Endodermal cell (in vitro differentiated cells): Measurements from ENCODE around the gene RAX2. TPM values are rescaled to one million over a fixed set of nuclear protein-coding genes. Genes with fewer than 3 reads are reported as not detected.

Experiments
- DNase-seq: peaks from one replicate; pipeline ENCODE4 v3.0.0-alpha.2; 2017
- H3K27ac ChIP-seq: 2 replicates; pipeline ENCODE4 v1.5.1; 2013; ENCODE audit warnings: mild to moderate bottlenecking, low read depth, low read length, moderate library complexity
- H3K27me3 ChIP-seq: 2 replicates; pipeline ENCODE4 v1.6.1; 2013; ENCODE audit warnings: mild to moderate bottlenecking, low read length, moderate library complexity; ENCODE audit not compliant: insufficient read depth, control insufficient read depth, poor library complexity, severe bottlenecking
- H3K36me3 ChIP-seq: 2 replicates; pipeline ENCODE4 v1.7.0; 2013; ENCODE audit warnings: mild to moderate bottlenecking, low read length, moderate library complexity; ENCODE audit not compliant: control insufficient read depth, insufficient read depth
- H3K4me1 ChIP-seq: one replicate; pipeline ENCODE4 v1.7.0; 2013; ENCODE audit warnings: low read length; ENCODE audit not compliant: control insufficient read depth, insufficient read depth
- H3K4me3 ChIP-seq: 2 replicates; pipeline ENCODE4 v1.5.1; 2013; ENCODE audit warnings: mild to moderate bottlenecking, low read length, moderate library complexity
- H3K9ac ChIP-seq: 2 replicates; pipeline ENCODE4 v1.6.1; 2013; ENCODE audit warnings: mild to moderate bottlenecking, low read length, moderate library complexity; ENCODE audit not compliant: poor library complexity, severe bottlenecking; ENCODE audit errors: extremely low read depth
- H3K9me3 ChIP-seq: 2 replicates; pipeline ENCODE4 v1.6.1; 2013; ENCODE audit warnings: mild to moderate bottlenecking, low read length, moderate library complexity; ENCODE audit not compliant: control insufficient read depth
- H3K27ac Mint-ChIP-seq: 2 replicates; pipeline ENCODE4 v1.8.0; 2020; ENCODE audit warnings: mixed read lengths
- H3K27me3 Mint-ChIP-seq: 2 replicates; pipeline ENCODE4 v1.8.0; 2021; ENCODE audit warnings: mild to moderate bottlenecking, mixed read lengths; ENCODE audit not compliant: insufficient read depth
- H3K36me3 Mint-ChIP-seq: 2 replicates; pipeline ENCODE4 v1.8.0; 2020; ENCODE audit warnings: low read depth, mixed read lengths
- H3K4me1 Mint-ChIP-seq: 2 replicates; pipeline ENCODE4 v1.8.0; 2020; ENCODE audit warnings: mixed read lengths
- H3K4me3 Mint-ChIP-seq: 2 replicates; pipeline ENCODE4 v1.8.0; 2020; ENCODE audit warnings: mild to moderate bottlenecking, moderate library complexity, mixed read lengths
- H3K9me3 Mint-ChIP-seq: 2 replicates; pipeline ENCODE4 v1.8.0; 2020; ENCODE audit warnings: mild to moderate bottlenecking, mixed read lengths
- CTCF ChIP-seq: fragments of 200-600 bp; sonication (generic); conservative IDR thresholded peaks from 2 replicates; pipeline ENCODE4 v1.5.0; 2021; ENCODE audit warnings: antibody characterized with exemption, mild to moderate bottlenecking
- WGBS, 2 experiments: methylation state at CpG; one replicate each; pipeline versions ENCODE4 v1.1.5 to v1.1.7; 2013; ENCODE audit warnings: missing lambda C conversion rate in 2 of 2, mixed read lengths in 1 of 2; ENCODE audit not compliant: insufficient coverage in 1 of 2, insufficient read length in 1 of 2; 5-methylcytosine and 5-hydroxymethylcytosine counted together
- total RNA-seq, 2 donors: library from RNA; stranded (reverse); fragmentation: NEBNext Ultra II Directional in 1 of 2; extraction: Animal tissue kit (Norgen Biotek cat#: 25700) in 1 of 2; gene quantifications; 2 replicates in 1 of 2; 3 replicates in 1 of 2; pipeline ENCODE4 v1.2.1, GENCODE V29; 2021

The RAX2 gene
- total RNA-seq, 2 donors from 2014 or later, result not detected

- Mint-ChIP-seq H3K4me3 (no peak overlapping the region), H3K9me3 (peaks cover 2% of the 10 kb centered on the region), H3K27me3 (peaks cover 1% of the 10 kb centered on the region), H3K4me1 (no peaks in the 10 kb centered on the region), H3K36me3 (no peaks in the 10 kb centered on the region), H3K27ac (no peak overlapping the region)
- no peak overlapping the region for H3K9ac ChIP-seq
- no peak overlapping the region for H3K27ac ChIP-seq
- H3K4me1 ChIP-seq, result no peaks in the 10 kb centered on the region
- no peak overlapping the region for H3K4me3 ChIP-seq
- H3K9me3 ChIP-seq, result peaks cover 2% of the 10 kb centered on the region
- WGBS, 2 experiments, result 92% methylated on average over 5 of the region's 5 CpGs; no CpG with 5 or more reads in 1 of the 2 experiments
- TF ChIP-seq CTCF, result no peak
- DNase-seq, result no peak
- H3K36me3 ChIP-seq, result no peaks in the 10 kb centered on the region
- H3K27me3 ChIP-seq, result no peaks in the 10 kb centered on the region
These were observed 3.8 kb upstream of the RAX2 start for GRCh38 chr19:3775831-3776230.

GRCh38 chr19:3775374-3775711 is 3.3 kb upstream of the RAX2 start:
- Histone ChIP-seq H3K4me1 (no peaks in the 10 kb centered on the region), H3K27me3 (no peaks in the 10 kb centered on the region), H3K4me3 (no peak overlapping the region), H3K27ac (no peak overlapping the region), H3K36me3 (no peaks in the 10 kb centered on the region), H3K9me3 (no peaks in the 10 kb centered on the region), H3K9ac (no peak overlapping the region)
- no peaks in the 10 kb centered on the region for H3K4me1 Mint-ChIP-seq
- no peak for TF ChIP-seq CTCF
- no peaks in the 10 kb centered on the region for H3K36me3 Mint-ChIP-seq
- H3K27me3 Mint-ChIP-seq, result no peaks in the 10 kb centered on the region
- H3K27ac Mint-ChIP-seq, result no peak overlapping the region
- DNase-seq, result no peak
- H3K9me3 Mint-ChIP-seq, result no peaks in the 10 kb centered on the region
- H3K4me3 Mint-ChIP-seq, result no peak overlapping the region
- WGBS, 2 experiments, result 88% methylated on average over 2 of the region's 2 CpGs; no CpG with 5 or more reads in 1 of the 2 experiments

- Histone ChIP-seq H3K36me3 (no peaks in the 10 kb centered on the region), H3K4me1 (no peaks in the 10 kb centered on the region), H3K27me3 (no peaks in the 10 kb centered on the region), H3K27ac (no peak overlapping the region), H3K4me3 (no peak overlapping the region), H3K9ac (no peak overlapping the region), H3K9me3 (no peaks in the 10 kb centered on the region)
- Mint-ChIP-seq H3K27ac (no peak overlapping the region), H3K27me3 (no peaks in the 10 kb centered on the region), H3K4me1 (no peaks in the 10 kb centered on the region), H3K9me3 (no peaks in the 10 kb centered on the region), H3K4me3 (no peak overlapping the region), H3K36me3 (no peaks in the 10 kb centered on the region)
- WGBS, 2 experiments, result 84 to 90% methylated on average over 8 to 24 of the region's 25 CpGs
- TF ChIP-seq CTCF, result no peak
- peak; percentile 49 for DNase-seq
These were observed 2.8 kb upstream of the RAX2 start for GRCh38 chr19:3774621-3775373.
